GM18858 (cell line): Measurements from ENCODE around the gene ZNF580.

Experiments used
- ATAC-seq: cut with Tn5 transposase; IDR thresholded peaks from one replicate; pipeline ENCODE4 v1.9.1; 2021; ENCODE audit not compliant: unreplicated experiment

Gene ZNF580

GRCh38 chr19:55640577-55641425, at the start of gene ZNF580:
TSS of gene ZNF580 (plus strand) at chr19:55641002. CDS start at chr19:55642509, 1,507 bp downstream.
- no peak for ATAC-seq

GRCh38 chr19:55591555-55591954, 49.2 kb upstream of the ZNF580 start:
- ATAC-seq: no peak

GRCh38 chr19:55592391-55593090, 48.3 kb upstream of the ZNF580 start:
- ATAC-seq: no peak

- ATAC-seq: no peak
Measured at GRCh38 chr19:55593096-55593772, 47.6 kb upstream of the ZNF580 start.

- no peak for ATAC-seq
Measured at GRCh38 chr19:55594996-55595545, 45.7 kb upstream of the ZNF580 start.

GRCh38 chr19:55596304-55596703, 44.5 kb upstream of the ZNF580 start:
- ATAC-seq: no peak

- no peak for ATAC-seq
Measured at GRCh38 chr19:55597501-55597921, 43.3 kb upstream of the ZNF580 start.

- ATAC-seq: no peak
Measured at GRCh38 chr19:55598034-55598433, 42.8 kb upstream of the ZNF580 start.

GRCh38 chr19:55598719-55599467, 41.9 kb upstream of the ZNF580 start:
- ATAC-seq: peak; percentile 32

GRCh38 chr19:55599468-55599841, 41.3 kb upstream of the ZNF580 start, which contains the start of gene FIZ1:
TSS of gene FIZ1 (minus strand) at chr19:55599517. CDS start at chr19:55597865, 1,652 bp downstream.
- ATAC-seq: peak; percentile 22

GRCh38 chr19:55599842-55600661, 40.8 kb upstream of the ZNF580 start, which contains the start of gene ZNF524:
TSS of gene ZNF524 (plus strand) at chr19:55600288. CDS start at chr19:55602113, 1,825 bp downstream.
- peak; percentile 26 for ATAC-seq

- ATAC-seq: no peak
Measured at GRCh38 chr19:55600662-55601028, 40.2 kb upstream of the ZNF580 start.

- ATAC-seq: no peak
Measured at GRCh38 chr19:55601084-55601483, 39.7 kb upstream of the ZNF580 start.

- ATAC-seq: no peak
Measured at GRCh38 chr19:55602104-55603001, 38.4 kb upstream of the ZNF580 start.

- no peak for ATAC-seq
Measured at GRCh38 chr19:55603115-55603514, 37.7 kb upstream of the ZNF580 start.

- no peak for ATAC-seq
Measured at GRCh38 chr19:55603581-55604292, 37.1 kb upstream of the ZNF580 start.

- ATAC-seq: peak; percentile 50
Measured at GRCh38 chr19:55605207-55605636, 35.6 kb upstream of the ZNF580 start.
